ELR (cell line): ENCODE data around the gene SCN9A.

Experiments
- DNase-seq: peaks from one replicate; pipeline ENCODE4 v3.0.0-alpha.2; 2015; ENCODE audit warnings: low read depth

Gene SCN9A

DNA sequence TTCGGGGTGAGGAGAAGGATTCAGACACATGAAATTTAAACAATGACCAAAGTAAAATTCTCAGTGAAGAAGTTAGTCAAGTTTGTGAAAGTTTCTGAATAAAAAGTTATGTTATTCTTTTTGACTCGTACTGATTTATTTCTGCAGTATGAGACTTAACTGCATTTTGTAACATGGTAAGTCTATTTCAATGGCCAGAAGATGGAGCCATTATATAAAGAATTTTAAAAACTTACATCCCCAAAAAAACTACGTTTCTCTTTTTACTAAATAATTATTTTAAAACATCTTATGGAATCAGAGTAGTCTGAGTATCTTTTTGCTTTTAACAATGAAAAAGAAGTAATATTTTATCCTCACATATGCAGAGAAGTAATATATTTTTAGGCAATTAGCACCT, 196.5 kb downstream of the SCN9A start:
- peak; percentile 51 for DNase-seq

DNA sequence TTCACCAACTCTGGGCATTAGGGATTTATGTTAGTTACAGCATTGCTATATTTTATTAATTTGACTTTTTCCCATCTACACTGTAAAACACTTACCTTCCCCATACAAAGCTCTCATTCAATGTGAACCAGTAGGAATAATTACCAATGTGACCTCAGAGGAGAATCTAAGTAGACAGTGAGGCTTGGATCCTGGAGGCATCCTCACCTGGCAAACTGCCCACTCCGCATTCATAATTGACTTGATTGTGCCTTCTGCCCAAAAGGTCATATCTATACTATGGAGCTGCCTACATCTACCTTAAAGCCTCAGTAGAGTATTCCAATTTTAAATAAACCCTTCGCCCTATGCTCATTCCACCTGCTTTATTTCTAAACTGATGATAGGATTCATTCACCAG, 202.5 kb downstream of the SCN9A start:
- no peak for DNase-seq

DNA sequence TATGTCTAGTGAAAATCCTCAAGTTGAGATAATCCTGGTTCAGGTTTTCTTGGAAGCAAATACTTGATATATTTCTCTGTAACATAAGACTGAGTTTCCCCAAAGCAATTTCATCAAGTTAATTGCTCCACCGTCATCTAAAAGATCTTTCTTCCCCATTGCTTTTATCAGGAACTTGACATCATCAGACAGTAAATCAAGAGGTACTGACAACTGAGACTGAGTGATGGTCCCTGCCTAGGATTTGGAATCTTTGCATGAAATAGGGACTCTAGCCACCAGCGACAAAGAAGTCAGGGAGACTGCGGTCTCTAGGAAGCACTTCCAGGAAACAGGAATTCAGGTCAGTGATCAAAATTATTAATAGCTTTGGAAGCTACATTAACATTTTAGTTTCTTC, 204.5 kb downstream of the SCN9A start:
- no peak for DNase-seq

DNA sequence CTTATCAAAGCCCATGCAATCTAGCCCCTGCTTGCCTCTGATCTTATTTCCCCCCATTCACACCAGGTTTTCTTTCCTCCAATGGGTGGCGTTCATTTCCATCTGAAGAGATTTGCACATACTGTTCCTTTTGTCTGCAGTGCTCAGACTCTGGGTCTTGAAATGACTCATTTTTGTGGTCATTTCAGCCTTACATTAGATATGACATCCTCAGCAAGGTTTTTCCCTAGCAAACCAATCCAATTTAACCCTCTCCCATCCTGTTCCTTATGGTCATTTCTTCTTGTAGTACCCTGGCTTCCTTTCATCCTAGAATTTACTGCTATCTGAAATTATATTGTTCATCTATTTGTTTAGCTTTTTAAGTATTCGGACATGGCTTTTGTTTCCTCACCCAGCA, 205.4 kb downstream of the SCN9A start:
- DNase-seq = peak; percentile 58

DNA sequence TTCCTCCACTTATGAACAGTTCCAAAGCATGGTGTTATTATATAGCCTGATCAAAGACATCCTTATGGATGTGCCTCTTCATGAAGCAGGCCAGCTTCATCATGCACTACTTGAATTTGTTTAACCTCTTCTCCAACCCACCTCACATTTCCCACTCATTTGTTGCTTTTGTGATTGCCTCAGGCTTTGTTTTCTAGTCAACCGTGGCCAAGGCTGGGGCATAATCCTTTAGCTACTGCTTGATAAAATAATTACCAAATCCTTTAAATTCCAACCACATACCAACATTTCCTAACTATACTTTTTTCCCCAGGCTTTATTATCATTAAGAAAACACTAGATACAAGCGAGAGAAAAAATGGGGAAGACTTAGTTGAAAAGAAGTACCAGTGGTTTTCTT, 208.3 kb downstream of the SCN9A start:
- no peak for DNase-seq

DNA sequence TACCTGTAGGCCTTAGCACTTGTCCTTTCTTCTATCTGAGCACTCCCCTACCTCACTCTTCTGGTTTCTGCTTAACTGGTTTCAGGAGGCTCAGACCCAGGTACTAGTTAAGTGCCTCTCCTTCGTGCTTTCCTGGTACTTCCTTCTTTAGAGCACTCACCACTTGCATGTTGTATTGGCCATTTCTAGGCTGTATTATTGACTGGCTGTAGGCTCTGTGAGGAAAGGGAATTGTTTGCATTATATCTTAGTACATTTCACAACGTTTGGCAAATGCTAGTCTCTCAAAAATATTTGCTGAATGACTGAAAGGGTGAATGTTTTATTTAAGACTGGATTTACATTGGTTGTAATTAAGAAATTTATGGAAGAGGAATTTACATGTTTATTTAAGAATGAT, 212.0 kb downstream of the SCN9A start:
- no peak for DNase-seq

DNA sequence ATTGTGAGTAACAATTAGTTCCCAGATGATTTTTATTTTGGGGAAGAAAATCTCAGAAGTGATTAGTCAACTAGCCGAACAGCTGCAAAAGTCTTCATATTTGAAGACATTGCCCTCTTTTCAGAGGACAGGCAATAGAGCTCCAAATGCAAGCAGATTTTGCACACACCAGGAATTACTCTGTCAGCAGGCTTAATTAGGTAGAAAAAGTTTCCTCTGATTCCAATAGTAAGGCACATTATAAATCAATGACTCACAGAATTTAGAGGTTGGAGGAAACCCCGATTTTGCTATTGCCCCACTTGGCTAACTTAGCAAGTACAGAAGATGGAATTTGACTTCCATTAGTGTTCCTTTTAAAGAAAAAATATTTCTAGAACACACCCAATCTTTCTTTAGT, 217.2 kb downstream of the SCN9A start:
- DNase-seq = no peak

DNA sequence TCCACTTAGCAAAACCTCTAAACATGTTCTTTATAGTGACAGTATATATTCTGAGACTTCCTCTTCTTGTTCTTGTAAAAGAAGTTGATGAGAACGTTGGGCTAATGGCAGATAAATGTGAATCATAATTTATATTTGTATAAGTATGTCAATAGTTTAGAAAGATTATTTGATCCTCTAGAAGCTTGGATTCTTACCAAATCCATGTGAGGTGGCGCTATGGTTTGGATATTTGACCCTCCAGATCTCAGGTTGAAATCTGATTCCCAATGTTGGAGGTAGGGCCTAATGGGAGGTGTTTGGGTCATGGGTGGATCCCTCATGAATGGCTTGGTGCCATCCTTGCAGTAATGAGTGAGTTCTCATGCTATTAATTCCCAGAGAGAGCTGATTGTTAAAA, 218.2 kb downstream of the SCN9A start:
- DNase-seq = no peak

DNA sequence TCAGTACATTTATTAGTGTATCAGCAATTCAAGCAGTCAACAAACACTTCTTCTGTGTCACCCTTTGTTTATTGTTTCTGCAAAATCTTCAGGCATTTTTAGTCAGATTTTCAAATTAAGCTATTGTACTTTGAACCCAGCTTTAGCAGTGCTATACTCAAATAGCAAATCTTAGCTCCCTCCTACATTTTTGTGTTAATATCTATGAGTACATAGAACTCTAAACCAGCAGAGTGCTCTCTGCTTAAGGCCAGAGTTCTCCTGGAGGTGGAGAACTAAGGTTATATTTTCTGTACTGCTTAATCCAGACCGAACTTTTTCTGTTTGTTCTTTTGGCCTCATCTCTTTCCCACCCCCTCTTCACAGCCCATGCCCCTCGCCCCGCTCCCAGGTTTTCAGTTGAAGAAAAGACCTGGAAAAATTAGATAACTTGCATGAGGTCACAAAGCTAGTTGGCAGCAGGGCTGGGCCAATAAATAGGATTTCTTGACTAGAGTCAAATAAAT, 218.7 kb downstream of the SCN9A start:
- no peak for DNase-seq

DNA sequence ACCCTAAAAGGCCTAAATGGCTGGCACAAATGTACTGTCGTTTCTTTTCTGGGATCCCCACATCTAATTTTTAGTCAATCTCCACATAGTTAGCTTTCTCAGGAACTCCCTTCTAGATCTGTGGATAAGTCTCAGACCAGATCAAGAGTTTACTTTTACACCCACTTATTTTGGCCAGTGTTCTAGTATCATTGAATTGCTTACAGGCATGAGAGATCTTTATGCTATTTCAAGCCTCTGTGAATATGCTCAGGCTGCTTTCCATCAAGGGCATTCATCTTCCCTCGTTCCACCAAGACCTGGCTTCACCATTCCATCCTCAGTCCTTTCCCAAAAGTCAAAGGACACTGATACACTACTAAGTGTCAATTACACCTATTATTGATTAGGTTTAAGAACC, 220.2 kb downstream of the SCN9A start:
- no peak for DNase-seq

DNA sequence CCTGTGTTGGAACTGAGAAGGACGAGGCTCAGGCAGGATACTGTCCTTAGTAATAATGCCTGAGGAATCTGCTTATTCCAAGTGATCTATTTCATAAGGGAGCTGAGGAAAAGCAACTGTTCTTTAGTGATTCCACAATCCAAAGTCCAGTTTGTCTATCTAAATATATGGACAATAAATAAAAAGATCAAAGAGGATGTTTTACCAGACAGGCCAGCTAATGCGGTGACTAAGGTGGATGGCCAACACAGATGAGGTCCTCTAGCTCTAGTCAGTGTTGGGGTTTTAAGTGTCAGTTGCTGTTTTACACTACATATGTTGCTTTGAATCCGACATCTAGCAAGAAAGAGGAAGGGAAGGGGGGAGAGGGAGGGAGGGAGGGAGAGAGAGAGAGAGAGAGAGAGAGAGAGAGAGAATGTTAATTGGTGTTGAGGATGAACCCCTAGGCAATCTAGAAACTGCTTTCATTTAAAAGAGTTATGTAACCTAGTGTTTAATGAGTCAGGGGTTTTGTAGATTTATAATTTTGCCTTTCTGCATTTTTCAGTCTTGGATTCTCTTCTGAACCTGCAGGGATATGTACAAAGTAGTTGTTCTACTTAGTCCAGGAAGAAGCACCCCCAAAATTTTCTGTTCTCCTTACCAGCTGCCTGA, 220.9 kb downstream of the SCN9A start:
- no peak for DNase-seq

DNA sequence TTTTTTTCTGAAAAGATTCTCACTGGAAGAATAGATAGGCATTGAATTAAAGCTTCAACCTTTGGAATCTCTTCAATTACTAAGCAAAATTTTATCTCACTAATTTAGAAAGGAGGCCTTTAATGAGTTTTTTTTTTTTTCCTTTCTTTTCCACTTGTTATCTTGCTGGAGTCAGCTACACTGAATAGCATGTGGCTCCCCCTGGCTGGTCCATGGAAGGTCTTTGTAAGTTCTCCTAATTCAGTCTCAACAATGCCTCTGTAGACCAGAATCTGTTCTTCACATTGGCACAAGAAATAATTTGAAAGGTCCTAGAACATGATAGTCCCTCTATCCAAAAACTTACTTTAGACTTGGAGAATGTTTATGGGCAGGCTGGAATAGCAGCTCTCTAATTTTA, 223.7 kb downstream of the SCN9A start:
- no peak for DNase-seq

DNA sequence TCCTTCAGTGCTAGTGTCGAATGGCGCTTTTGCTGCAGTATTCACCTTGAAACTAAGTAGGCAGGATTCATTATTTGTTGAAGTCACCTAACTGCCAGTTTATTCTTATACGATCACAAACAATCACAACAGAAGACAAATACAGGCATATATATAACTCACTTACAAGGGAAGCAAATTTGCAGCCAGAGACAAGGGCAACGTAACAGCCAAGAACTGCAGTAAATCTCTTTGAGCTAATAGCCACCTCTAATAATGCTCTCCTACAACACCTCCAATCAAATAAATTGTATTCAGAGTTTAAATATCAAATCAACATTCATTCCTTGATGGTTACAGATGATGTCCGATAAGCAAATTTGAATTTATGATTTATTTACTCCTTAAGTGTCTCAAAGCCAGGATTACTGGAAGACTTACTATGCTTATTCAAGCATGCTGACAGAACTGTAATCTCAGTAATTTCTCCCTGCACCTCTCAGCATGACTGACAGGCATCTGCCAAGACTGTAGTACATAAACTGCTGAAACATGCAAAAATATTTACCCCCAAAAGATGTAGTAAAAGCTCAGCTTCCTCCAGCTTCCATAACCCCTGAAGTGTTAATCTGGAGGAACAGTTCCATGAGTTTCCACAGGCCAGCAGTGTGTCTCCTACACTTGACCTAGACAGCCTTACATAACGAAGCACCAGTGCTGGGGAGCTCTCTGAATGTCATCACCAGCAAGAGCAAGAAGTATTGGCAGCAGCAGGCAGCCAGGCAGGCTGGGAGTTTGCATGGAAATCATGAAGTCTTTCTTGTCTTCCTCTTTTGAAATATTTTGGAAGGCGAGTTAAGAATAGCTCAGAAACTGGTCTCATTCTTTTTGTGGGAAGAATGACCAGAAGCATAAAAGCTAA, 227.0 kb downstream of the SCN9A start:
- no peak for DNase-seq

DNA sequence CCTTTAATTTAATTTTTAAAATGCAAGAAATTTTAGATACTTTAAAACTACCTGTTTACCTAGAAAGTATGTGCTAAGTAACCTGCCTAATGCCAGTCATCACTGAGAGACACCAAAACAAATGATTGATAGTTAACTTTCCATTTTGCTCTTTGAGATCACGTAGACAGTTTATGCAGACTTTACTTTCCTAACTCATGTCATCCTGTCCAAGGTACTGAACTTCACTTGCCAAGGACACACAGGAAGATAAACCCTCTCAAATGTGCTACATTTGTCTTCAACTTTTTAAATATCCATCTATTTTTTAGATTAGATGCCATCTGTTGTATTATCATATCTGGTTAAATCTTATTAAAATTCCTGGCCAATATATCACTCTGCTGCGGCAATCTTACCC, 227.9 kb downstream of the SCN9A start:
- DNase-seq = no peak
